ENCODE data around the gene LYPLAL1. TPM values are rescaled to one million over a fixed set of nuclear protein-coding genes. Genes with fewer than 3 reads are reported as not detected.

Gene LYPLAL1
- total and polyA plus RNA-seq, 2 of the 13 experiments (the other 11 are each of a cell fraction or from before 2014, with no cell fraction given): 17.0 to 31.6 TPM

DNA sequence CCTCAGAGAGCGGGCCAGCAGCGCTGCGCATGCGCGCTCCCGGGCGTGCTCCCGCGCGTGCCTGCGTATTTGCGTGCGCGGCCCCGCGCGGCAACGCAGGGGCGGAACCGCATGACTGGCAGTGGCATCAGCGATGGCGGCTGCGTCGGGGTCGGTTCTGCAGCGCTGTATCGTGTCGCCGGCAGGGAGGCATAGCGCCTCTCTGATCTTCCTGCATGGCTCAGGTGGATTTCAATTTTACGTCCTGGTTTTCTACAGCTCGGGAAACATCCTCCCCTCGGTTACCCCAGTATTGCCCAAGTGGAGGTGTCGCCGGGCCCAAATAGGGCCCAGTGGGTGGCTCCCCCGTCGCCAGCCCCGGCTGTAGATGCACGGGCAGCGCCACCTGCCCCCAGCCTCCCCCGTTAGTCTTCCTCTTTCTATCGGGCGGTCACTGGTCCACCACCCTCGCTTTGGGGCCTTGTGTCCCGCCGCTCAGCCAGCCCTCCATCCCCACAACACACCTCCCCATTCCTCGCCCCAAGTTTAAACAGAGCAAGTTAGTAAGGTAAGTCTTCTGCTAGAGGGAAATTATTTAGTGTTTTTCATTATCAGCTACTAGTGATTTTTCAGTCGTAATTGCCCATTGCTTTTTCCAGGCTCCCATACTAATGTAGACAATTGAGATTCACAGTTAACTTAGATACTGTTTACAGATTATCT, at the start of gene LYPLAL1 (continued):
- TF ChIP-seq ZKSCAN5 (CRISPR knock-in tag; IDR thresholded peaks at IDR 0.05): no peak
- TF ChIP-seq PAWR (CRISPR knock-in tag; IDR thresholded peaks at IDR 0.05; ENCODE audit: borderline replicate concordance): peak; percentile 80; the same call in 1 of the 2 replicates
- TF ChIP-seq ZNF773 (CRISPR knock-in tag; IDR thresholded peaks at IDR 0.05; ENCODE audit: borderline replicate concordance): peak; percentile 28; the same call in 1 of the 2 replicates
- no peak for TF ChIP-seq MTF2 (CRISPR knock-in tag; IDR thresholded peaks at IDR 0.05; ENCODE audit: borderline replicate concordance)
- TF ChIP-seq GATAD1 (CRISPR knock-in tag; IDR thresholded peaks at IDR 0.05): peak; percentile 82
- no peak for TF ChIP-seq MIXL1 (CRISPR knock-in tag; IDR thresholded peaks at IDR 0.05)
- TF ChIP-seq ZNF121 (CRISPR knock-in tag; IDR thresholded peaks at IDR 0.05): peak; percentile 88
- TF ChIP-seq, protein P1, sequence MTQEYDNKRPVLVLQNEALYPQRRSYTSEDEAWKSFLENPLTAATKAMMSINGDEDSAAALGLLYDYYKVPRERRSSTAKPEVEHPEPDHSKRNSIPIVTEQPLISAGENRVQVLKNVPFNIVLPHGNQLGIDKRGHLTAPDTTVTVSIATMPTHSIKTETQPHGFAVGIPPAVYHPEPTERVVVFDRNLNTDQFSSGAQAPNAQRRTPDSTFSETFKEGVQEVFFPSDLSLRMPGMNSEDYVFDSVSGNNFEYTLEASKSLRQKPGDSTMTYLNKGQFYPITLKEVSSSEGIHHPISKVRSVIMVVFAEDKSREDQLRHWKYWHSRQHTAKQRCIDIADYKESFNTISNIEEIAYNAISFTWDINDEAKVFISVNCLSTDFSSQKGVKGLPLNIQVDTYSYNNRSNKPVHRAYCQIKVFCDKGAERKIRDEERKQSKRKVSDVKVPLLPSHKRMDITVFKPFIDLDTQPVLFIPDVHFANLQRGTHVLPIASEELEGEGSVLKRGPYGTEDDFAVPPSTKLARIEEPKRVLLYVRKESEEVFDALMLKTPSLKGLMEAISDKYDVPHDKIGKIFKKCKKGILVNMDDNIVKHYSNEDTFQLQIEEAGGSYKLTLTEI (CRISPR knock-in tag; conservative IDR thresholded peaks at IDR 0.05): no peak
- TF ChIP-seq, protein P2, sequence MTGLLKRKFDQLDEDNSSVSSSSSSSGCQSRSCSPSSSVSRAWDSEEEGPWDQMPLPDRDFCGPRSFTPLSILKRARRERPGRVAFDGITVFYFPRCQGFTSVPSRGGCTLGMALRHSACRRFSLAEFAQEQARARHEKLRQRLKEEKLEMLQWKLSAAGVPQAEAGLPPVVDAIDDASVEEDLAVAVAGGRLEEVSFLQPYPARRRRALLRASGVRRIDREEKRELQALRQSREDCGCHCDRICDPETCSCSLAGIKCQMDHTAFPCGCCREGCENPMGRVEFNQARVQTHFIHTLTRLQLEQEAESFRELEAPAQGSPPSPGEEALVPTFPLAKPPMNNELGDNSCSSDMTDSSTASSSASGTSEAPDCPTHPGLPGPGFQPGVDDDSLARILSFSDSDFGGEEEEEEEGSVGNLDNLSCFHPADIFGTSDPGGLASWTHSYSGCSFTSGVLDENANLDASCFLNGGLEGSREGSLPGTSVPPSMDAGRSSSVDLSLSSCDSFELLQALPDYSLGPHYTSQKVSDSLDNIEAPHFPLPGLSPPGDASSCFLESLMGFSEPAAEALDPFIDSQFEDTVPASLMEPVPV (CRISPR knock-in tag; IDR thresholded peaks at IDR 0.05): peak; percentile 74
- TF ChIP-seq, protein P3, sequence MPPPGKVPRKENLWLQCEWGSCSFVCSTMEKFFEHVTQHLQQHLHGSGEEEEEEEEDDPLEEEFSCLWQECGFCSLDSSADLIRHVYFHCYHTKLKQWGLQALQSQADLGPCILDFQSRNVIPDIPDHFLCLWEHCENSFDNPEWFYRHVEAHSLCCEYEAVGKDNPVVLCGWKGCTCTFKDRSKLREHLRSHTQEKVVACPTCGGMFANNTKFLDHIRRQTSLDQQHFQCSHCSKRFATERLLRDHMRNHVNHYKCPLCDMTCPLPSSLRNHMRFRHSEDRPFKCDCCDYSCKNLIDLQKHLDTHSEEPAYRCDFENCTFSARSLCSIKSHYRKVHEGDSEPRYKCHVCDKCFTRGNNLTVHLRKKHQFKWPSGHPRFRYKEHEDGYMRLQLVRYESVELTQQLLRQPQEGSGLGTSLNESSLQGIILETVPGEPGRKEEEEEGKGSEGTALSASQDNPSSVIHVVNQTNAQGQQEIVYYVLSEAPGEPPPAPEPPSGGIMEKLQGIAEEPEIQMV (CRISPR knock-in tag; IDR thresholded peaks at IDR 0.05; ENCODE audit: low read depth): 0 out of 2 replicates have a peak, but pooled peaks have one; percentile 26
- no peak for TF ChIP-seq SIX1 (CRISPR knock-in tag; IDR thresholded peaks at IDR 0.05; ENCODE audit: borderline replicate concordance)
- 0 out of 2 replicates have a peak, but pooled peaks have one; percentile 22 for TF ChIP-seq MXD4 (CRISPR knock-in tag; IDR thresholded peaks at IDR 0.05)
- TF ChIP-seq SPEN (CRISPR knock-in tag; IDR thresholded peaks at IDR 0.05; ENCODE audit: low read depth): peak; percentile 91
- TF ChIP-seq EHMT2 (IDR thresholded peaks at IDR 0.05; ENCODE audit: borderline replicate concordance, low read depth, low read length): no peak
- no peak for TF ChIP-seq ZNF850 (CRISPR knock-in tag; conservative IDR thresholded peaks at IDR 0.05)
- no peak for TF ChIP-seq ATAD3A (CRISPR knock-in tag; IDR thresholded peaks at IDR 0.05)
- no peak for TF ChIP-seq ZNF816 (CRISPR knock-in tag; IDR thresholded peaks at IDR 0.05; ENCODE audit: borderline replicate concordance)
- no peak for TF ChIP-seq MZF1 (CRISPR knock-in tag; IDR thresholded peaks at IDR 0.05; ENCODE audit: borderline replicate concordance)
- peak; percentile 81; the same call in 1 of the 2 replicates for TF ChIP-seq YEATS2 (CRISPR knock-in tag; IDR thresholded peaks at IDR 0.05; ENCODE audit: borderline replicate concordance)
